ENCODE data around the gene UBE2D1. TPM values are rescaled to one million over a fixed set of nuclear protein-coding genes. Genes with fewer than 3 reads are reported as not detected.

Gene UBE2D1
- total RNA-seq, 3 donors from 2014 or later (not counting 1 experiment from before 2014, with no cell fraction given): 14.0 to 14.5 (median 14.4) TPM

- intact Hi-C loops (cut with micrococcal nuclease): no loop called here
- H3K36me3 Mint-ChIP-seq: no peaks in the 10 kb centered on the region
- Histone ChIP-seq H3K27me3 (ENCODE audit: control insufficient read depth, insufficient read depth, low read length) (no peaks in the 10 kb centered on the region), H3K36me3 (ENCODE audit: control insufficient read depth, insufficient read depth, low read length) (no peaks in the 10 kb centered on the region), H3K4me3 (ENCODE audit: low read length) (no peak overlapping the region), H3K9me3 (ENCODE audit: control insufficient read depth, insufficient read depth, low read length) (no peaks in the 10 kb centered on the region), H3K27ac (ENCODE audit: low read length) (no peak overlapping the region), H3K4me1 (ENCODE audit: control insufficient read depth, insufficient read depth, low read length) (no peaks in the 10 kb centered on the region)
- WGBS (ENCODE audit: insufficient coverage): 100% methylated on average over 1 of the region's 2 CpGs
- H3K4me1 Mint-ChIP-seq: no peaks in the 10 kb centered on the region
- H3K4me3 Mint-ChIP-seq: no peak overlapping the region
- TF ChIP-seq CTCF (IDR thresholded peaks at IDR 0.05): no peak
- ATAC-seq (no peak), DNase-seq (no peak)
- no peaks in the 10 kb centered on the region for H3K27me3 Mint-ChIP-seq (ENCODE audit: low read depth in 2 of 2)
- no peak overlapping the region for H3K27ac Mint-ChIP-seq
- no peaks in the 10 kb centered on the region for H3K9me3 Mint-ChIP-seq
Measured at GRCh38 chr10:58404001-58404400, 69.2 kb downstream of the UBE2D1 start.

GRCh38 chr10:58409956-58410610 lies 75.3 kb downstream of the UBE2D1 start:
- no peak for ATAC-seq
- Histone ChIP-seq H3K9me3 (ENCODE audit: control insufficient read depth, insufficient read depth, low read length) (no peaks in the 10 kb centered on the region), H3K4me1 (ENCODE audit: control insufficient read depth, insufficient read depth, low read length) (no peaks in the 10 kb centered on the region), H3K27me3 (ENCODE audit: control insufficient read depth, insufficient read depth, low read length) (no peaks in the 10 kb centered on the region), H3K27ac (ENCODE audit: low read length) (no peak overlapping the region), H3K36me3 (ENCODE audit: control insufficient read depth, insufficient read depth, low read length) (no peaks in the 10 kb centered on the region), H3K4me3 (ENCODE audit: low read length) (no peak overlapping the region)
- whole genome bisulfite sequencing (ENCODE audit: insufficient coverage): 84% methylated on average over 4 of the region's 4 CpGs
- no peak for DNase-seq
- Mint-ChIP-seq H3K4me3 (no peak overlapping the region), H3K4me1 (no peaks in the 10 kb centered on the region), H3K36me3 (no peaks in the 10 kb centered on the region), H3K27me3 (ENCODE audit: low read depth in 2 of 2) (peaks cover 0 to 33% of the 10 kb centered on the region in 2 donors), H3K9me3 (no peaks in the 10 kb centered on the region), H3K27ac (no peak overlapping the region)
- TF ChIP-seq CTCF (IDR thresholded peaks at IDR 0.05): no peak
- intact Hi-C loops (cut with micrococcal nuclease): no loop called here

GRCh38 chr10:58412502-58412961 lies 77.7 kb downstream of the UBE2D1 start:
- Mint-ChIP-seq H3K4me1 (no peaks in the 10 kb centered on the region), H3K9me3 (no peaks in the 10 kb centered on the region), H3K4me3 (no peak overlapping the region), H3K27ac (no peak overlapping the region), H3K36me3 (no peaks in the 10 kb centered on the region), H3K27me3 (ENCODE audit: low read depth in 2 of 2) (peaks cover 0 to 41% of the 10 kb centered on the region in 2 donors)
- intact Hi-C loops (cut with micrococcal nuclease): no loop called here
- no peaks in the 10 kb centered on the region for H3K27me3 ChIP-seq (ENCODE audit: control insufficient read depth, insufficient read depth, low read length)
- ATAC-seq: no peak
- no peak overlapping the region for H3K27ac ChIP-seq (ENCODE audit: low read length)
- DNase-seq: no peak
- no peak overlapping the region for H3K4me3 ChIP-seq (ENCODE audit: low read length)
- WGBS (ENCODE audit: insufficient coverage): 75% methylated on average over 2 of the region's 2 CpGs
- H3K4me1 ChIP-seq (ENCODE audit: control insufficient read depth, insufficient read depth, low read length): no peaks in the 10 kb centered on the region
- TF ChIP-seq CTCF (IDR thresholded peaks at IDR 0.05): no peak
- no peaks in the 10 kb centered on the region for H3K9me3 ChIP-seq (ENCODE audit: control insufficient read depth, insufficient read depth, low read length)
- H3K36me3 ChIP-seq (ENCODE audit: control insufficient read depth, insufficient read depth, low read length): no peaks in the 10 kb centered on the region
